ENCODE results near the gene GPR26. TPM values are rescaled to one million over a fixed set of nuclear protein-coding genes. Genes with fewer than 3 reads are reported as not detected.

The GPR26 gene, protein sequence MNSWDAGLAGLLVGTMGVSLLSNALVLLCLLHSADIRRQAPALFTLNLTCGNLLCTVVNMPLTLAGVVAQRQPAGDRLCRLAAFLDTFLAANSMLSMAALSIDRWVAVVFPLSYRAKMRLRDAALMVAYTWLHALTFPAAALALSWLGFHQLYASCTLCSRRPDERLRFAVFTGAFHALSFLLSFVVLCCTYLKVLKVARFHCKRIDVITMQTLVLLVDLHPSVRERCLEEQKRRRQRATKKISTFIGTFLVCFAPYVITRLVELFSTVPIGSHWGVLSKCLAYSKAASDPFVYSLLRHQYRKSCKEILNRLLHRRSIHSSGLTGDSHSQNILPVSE
- polyA plus RNA-seq (2013, experiment 1 of 2) = not detected
- not detected for polyA plus RNA-seq (2013, experiment 2 of 2)

GRCh38 chr10:123666318-123667236 lies at the start of gene GPR26:
TSS of gene GPR26 (plus strand) at chr10:123666355. CDS start at chr10:123666408, 53 bp downstream.
- 47% methylated on average over 93 to 101 of the region's 101 CpGs for WGBS, 2 experiments (ENCODE audit: insufficient coverage in 2 of 2)
- H3K9me3 ChIP-seq (ENCODE audit: control insufficient read depth, low read length) = no peaks in the 10 kb centered on the region
- peak within 1 kb of the TSS; percentile 11 for H3K4me3 ChIP-seq (ENCODE audit: extremely low read depth, insufficient read depth, low read length, poor library complexity, severe bottlenecking)
- peaks cover 21% of the 10 kb centered on the region for H3K4me1 ChIP-seq (ENCODE audit: control insufficient read depth, insufficient read depth, low read length, poor library complexity, severe bottlenecking)
- no peaks in the 10 kb centered on the region for H3K36me3 ChIP-seq (ENCODE audit: control insufficient read depth, insufficient read depth, low read length)
- H3K27ac ChIP-seq (ENCODE audit: low read depth, low read length, severe bottlenecking) = no peak within 1 kb of the TSS

- no peaks in the 10 kb centered on the region for H3K9me3 ChIP-seq (ENCODE audit: control insufficient read depth, low read length)
- no peaks in the 10 kb centered on the region for H3K4me1 ChIP-seq (ENCODE audit: control insufficient read depth, insufficient read depth, low read length, poor library complexity, severe bottlenecking)
- H3K36me3 ChIP-seq (ENCODE audit: control insufficient read depth, insufficient read depth, low read length) = no peaks in the 10 kb centered on the region
- no peak overlapping the region for H3K4me3 ChIP-seq (ENCODE audit: extremely low read depth, insufficient read depth, low read length, poor library complexity, severe bottlenecking)
- H3K27ac ChIP-seq (ENCODE audit: low read depth, low read length, severe bottlenecking) = no peak overlapping the region
These were observed 47.9 kb upstream of the GPR26 start for GRCh38 chr10:123618224-123618623.

DNA sequence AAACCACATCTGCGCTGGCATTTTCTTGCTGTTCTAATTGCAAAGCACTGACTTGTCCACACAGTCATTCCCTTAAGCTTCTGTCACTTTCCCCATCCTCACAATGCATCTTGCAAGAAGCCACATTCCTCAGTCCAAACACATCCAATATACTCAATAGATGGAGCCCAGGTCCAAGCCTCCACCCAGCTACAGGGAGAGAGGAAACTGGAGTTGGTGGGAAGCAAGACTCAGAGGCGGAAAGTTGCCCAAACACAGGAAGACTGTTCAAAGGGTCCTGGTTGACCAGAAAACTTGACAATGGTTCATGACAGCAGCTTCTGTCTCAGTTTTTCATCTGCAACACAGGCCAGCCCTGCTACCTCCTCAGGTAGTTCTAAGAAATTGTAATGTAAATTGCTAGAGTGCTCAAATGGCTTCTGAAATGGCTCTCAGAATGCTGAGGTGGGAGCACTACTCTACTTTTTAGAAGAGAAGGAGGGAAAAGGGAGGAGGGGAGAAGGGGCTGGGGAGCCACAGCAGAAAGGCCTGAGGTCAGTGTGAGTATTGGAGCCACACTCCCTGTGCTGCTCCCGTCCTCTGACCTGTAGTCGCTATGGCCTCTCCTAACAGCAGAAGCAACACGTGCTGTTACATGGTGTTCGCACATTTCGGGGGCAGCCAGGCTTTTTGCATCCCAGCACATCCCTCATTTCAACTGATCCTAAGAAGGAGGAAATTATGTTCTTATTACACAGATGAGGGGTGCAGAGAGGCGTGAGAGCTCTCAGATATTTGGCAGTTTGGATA lies 46.9 kb upstream of the GPR26 start:
- no peaks in the 10 kb centered on the region for H3K36me3 ChIP-seq (ENCODE audit: control insufficient read depth, insufficient read depth, low read length)
- H3K4me1 ChIP-seq (ENCODE audit: control insufficient read depth, insufficient read depth, low read length, poor library complexity, severe bottlenecking) = no peaks in the 10 kb centered on the region
- H3K4me3 ChIP-seq (ENCODE audit: extremely low read depth, insufficient read depth, low read length, poor library complexity, severe bottlenecking) = no peak overlapping the region
- H3K9me3 ChIP-seq (ENCODE audit: control insufficient read depth, low read length) = no peaks in the 10 kb centered on the region
- H3K27ac ChIP-seq (ENCODE audit: low read depth, low read length, severe bottlenecking) = no peak overlapping the region
- 92 to 95% methylated on average over 5 to 6 of the region's 8 CpGs for WGBS, 2 experiments (ENCODE audit: insufficient coverage in 2 of 2)

GRCh38 chr10:123620621-123621020 lies 45.5 kb upstream of the GPR26 start:
- WGBS, 2 experiments (ENCODE audit: insufficient coverage in 2 of 2) = 85 to 94% methylated on average over 6 to 9 of the region's 9 CpGs
- no peak overlapping the region for H3K27ac ChIP-seq (ENCODE audit: low read depth, low read length, severe bottlenecking)

DNA sequence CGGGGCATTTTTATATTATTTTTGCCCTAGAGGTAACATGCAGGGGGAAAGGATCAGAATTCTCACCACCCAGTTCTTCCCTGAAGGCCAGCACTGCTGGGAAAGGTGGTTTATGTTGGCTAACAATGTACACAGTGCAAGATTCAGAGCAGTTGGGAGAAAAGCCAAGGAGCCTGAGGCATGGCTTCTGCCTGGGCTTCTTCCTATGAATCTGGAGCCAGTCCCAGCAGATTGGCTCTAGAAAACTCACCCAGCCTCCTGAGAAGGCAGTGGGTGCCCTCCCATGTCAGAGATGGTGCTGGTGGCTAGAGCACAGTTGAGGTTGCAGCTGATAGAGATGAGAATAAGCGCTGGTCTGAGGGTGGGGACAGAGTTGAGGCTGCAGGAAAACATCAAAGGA lies 44.7 kb upstream of the GPR26 start:
- Histone ChIP-seq H3K36me3 (ENCODE audit: control insufficient read depth, insufficient read depth, low read length) (no peaks in the 10 kb centered on the region), H3K27ac (ENCODE audit: low read depth, low read length, severe bottlenecking) (no peak overlapping the region), H3K9me3 (ENCODE audit: control insufficient read depth, low read length) (no peaks in the 10 kb centered on the region), H3K4me1 (ENCODE audit: control insufficient read depth, insufficient read depth, low read length, poor library complexity, severe bottlenecking) (no peaks in the 10 kb centered on the region), H3K4me3 (ENCODE audit: extremely low read depth, insufficient read depth, low read length, poor library complexity, severe bottlenecking) (no peak overlapping the region)
- 60 to 100% methylated on average over 1 of the region's 2 CpGs for WGBS, 2 experiments (ENCODE audit: insufficient coverage in 2 of 2)

More at GRCh38 chr10:123620621-123621020, 45.5 kb upstream of the GPR26 start:
- H3K9me3 ChIP-seq (ENCODE audit: control insufficient read depth, low read length) = no peaks in the 10 kb centered on the region
- no peak overlapping the region for H3K4me3 ChIP-seq (ENCODE audit: extremely low read depth, insufficient read depth, low read length, poor library complexity, severe bottlenecking)
- no peaks in the 10 kb centered on the region for H3K36me3 ChIP-seq (ENCODE audit: control insufficient read depth, insufficient read depth, low read length)
- no peaks in the 10 kb centered on the region for H3K4me1 ChIP-seq (ENCODE audit: control insufficient read depth, insufficient read depth, low read length, poor library complexity, severe bottlenecking)

DNA sequence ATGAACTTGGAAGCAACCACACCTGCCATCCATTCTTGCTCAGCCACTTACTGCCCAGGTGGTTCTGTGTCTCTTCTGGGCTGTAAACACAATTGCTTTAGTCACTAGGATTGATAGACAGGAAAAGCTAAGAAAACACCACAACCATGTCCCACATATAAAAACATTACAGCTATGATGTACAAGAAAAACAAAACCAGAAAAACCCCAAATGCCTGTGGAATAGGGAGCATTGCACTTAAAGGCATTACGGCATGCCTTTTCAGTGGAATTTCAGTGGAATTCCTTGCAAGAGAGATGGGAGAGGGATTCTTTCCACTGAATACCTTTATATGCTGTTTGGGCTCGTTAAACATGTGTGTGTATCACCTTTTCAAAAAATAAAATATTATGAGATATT lies 44.2 kb upstream of the GPR26 start:
- Histone ChIP-seq H3K9me3 (ENCODE audit: control insufficient read depth, low read length) (no peaks in the 10 kb centered on the region), H3K36me3 (ENCODE audit: control insufficient read depth, insufficient read depth, low read length) (no peaks in the 10 kb centered on the region), H3K27ac (ENCODE audit: low read depth, low read length, severe bottlenecking) (no peak overlapping the region), H3K4me3 (ENCODE audit: extremely low read depth, insufficient read depth, low read length, poor library complexity, severe bottlenecking) (no peak overlapping the region), H3K4me1 (ENCODE audit: control insufficient read depth, insufficient read depth, low read length, poor library complexity, severe bottlenecking) (no peaks in the 10 kb centered on the region)
- 60 to 86% methylated on average over 1 of the region's 2 CpGs for WGBS, 2 experiments (ENCODE audit: insufficient coverage in 2 of 2)

GRCh38 chr10:123622381-123622780 lies 43.8 kb upstream of the GPR26 start:
- H3K4me3 ChIP-seq (ENCODE audit: extremely low read depth, insufficient read depth, low read length, poor library complexity, severe bottlenecking) = no peak overlapping the region
- 96 to 100% methylated on average over 2 of the region's 3 CpGs for WGBS, 2 experiments (ENCODE audit: insufficient coverage in 2 of 2)
- no peaks in the 10 kb centered on the region for H3K36me3 ChIP-seq (ENCODE audit: control insufficient read depth, insufficient read depth, low read length)
- no peak overlapping the region for H3K27ac ChIP-seq (ENCODE audit: low read depth, low read length, severe bottlenecking)
- H3K4me1 ChIP-seq (ENCODE audit: control insufficient read depth, insufficient read depth, low read length, poor library complexity, severe bottlenecking) = no peaks in the 10 kb centered on the region
- no peaks in the 10 kb centered on the region for H3K9me3 ChIP-seq (ENCODE audit: control insufficient read depth, low read length)

DNA sequence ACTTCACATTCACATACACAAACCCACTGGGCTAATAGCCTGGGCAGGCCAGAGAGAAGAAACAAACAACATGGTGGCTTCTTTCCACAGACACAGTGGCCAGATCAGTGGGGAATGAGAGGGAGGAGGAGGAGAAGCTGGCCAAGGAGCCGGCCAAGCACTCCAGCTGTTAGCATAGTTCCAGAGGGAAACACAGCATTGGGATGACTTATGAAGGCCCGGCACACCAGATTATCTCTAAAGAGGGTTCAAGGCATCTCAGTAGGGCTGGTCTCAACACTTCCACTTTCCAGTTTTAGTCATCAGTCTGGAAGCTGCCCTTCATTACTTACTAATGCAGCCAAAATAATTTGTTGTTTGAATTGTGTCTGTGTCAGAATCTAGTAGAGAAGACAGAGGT lies 42.1 kb upstream of the GPR26 start:
- Histone ChIP-seq H3K36me3 (ENCODE audit: control insufficient read depth, insufficient read depth, low read length) (no peaks in the 10 kb centered on the region), H3K4me3 (ENCODE audit: extremely low read depth, insufficient read depth, low read length, poor library complexity, severe bottlenecking) (no peak overlapping the region), H3K27ac (ENCODE audit: low read depth, low read length, severe bottlenecking) (no peak overlapping the region), H3K4me1 (ENCODE audit: control insufficient read depth, insufficient read depth, low read length, poor library complexity, severe bottlenecking) (no peaks in the 10 kb centered on the region), H3K9me3 (ENCODE audit: control insufficient read depth, low read length) (no peaks in the 10 kb centered on the region)
- 83 to 100% methylated on average over 1 of the region's 2 CpGs for WGBS, 2 experiments (ENCODE audit: insufficient coverage in 2 of 2)

DNA sequence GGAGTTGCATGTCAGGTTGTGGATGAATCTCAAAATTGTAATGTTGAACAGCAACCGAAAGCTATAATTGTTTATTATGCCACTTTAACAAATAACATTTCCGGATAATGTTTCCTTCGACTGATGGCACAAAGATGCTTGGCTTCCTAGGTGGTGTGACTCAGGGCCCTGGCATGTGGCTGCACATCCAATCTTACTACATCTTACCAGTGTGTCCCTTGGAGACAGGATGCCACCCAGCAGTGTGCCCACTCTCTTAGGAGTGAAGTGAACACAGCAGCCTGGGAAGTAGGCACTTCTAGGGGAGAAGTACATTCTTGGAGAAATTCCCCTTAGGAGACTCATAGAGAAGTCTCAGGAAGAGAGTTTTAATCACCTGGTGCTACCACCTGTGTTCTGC lies 33.0 kb upstream of the GPR26 start:
- H3K4me1 ChIP-seq (ENCODE audit: control insufficient read depth, insufficient read depth, low read length, poor library complexity, severe bottlenecking) = peaks cover 16% of the 10 kb centered on the region
- WGBS, 2 experiments (ENCODE audit: insufficient coverage in 2 of 2) = 87 to 91% methylated on average over 2 of the region's 3 CpGs
- no peaks in the 10 kb centered on the region for H3K36me3 ChIP-seq (ENCODE audit: control insufficient read depth, insufficient read depth, low read length)
- H3K27ac ChIP-seq (ENCODE audit: low read depth, low read length, severe bottlenecking) = no peak overlapping the region
- no peak overlapping the region for H3K4me3 ChIP-seq (ENCODE audit: extremely low read depth, insufficient read depth, low read length, poor library complexity, severe bottlenecking)
- no peaks in the 10 kb centered on the region for H3K9me3 ChIP-seq (ENCODE audit: control insufficient read depth, low read length)

DNA sequence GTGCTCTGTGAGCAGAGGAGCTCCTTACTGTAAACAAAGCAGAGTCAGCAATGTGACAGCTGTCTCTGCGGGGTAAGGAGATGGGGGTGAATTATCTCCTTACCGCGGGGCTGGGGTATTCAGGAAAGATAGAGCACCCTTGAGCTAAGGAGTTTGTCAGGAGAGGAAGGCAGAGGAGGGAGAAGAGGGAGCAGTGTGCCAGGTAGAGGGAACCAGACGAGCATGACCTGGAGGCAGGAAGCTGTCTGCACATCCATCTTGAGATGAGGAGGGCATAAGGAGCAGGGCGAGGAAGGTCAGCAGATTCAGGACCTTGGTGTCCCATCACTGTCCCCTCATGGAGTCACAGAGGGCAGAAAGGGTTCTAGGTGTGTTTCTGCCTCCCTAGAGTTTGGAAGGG lies 32.5 kb upstream of the GPR26 start:
- 84 to 87% methylated on average over 5 of the region's 5 CpGs for WGBS, 2 experiments (ENCODE audit: insufficient coverage in 2 of 2)
- Histone ChIP-seq H3K9me3 (ENCODE audit: control insufficient read depth, low read length) (no peaks in the 10 kb centered on the region), H3K36me3 (ENCODE audit: control insufficient read depth, insufficient read depth, low read length) (no peaks in the 10 kb centered on the region), H3K27ac (ENCODE audit: low read depth, low read length, severe bottlenecking) (no peak overlapping the region), H3K4me3 (ENCODE audit: extremely low read depth, insufficient read depth, low read length, poor library complexity, severe bottlenecking) (no peak overlapping the region), H3K4me1 (ENCODE audit: control insufficient read depth, insufficient read depth, low read length, poor library complexity, severe bottlenecking) (peaks cover 16% of the 10 kb centered on the region)
